ENCODE measurements around the gene AGBL4.

GRCh38 chr1:48878191-48878940 lies 1145.4 kb downstream of the AGBL4 start:
- TF ChIP-seq CTCF (IDR thresholded peaks at IDR 0.05) (no peak), POLR2A (IDR thresholded peaks at IDR 0.05) (no peak)
